ENCODE measurements around the gene XYLT1.
A peak's percentile ranks its signal among the peaks of the same experiment; 100 is the strongest.

- TF ChIP-seq CTCF (conservative IDR thresholded peaks at IDR 0.05; ENCODE audit: low read length), result peak; percentile 18; the same call in 1 of the 2 replicates
- TF ChIP-seq EZH2phosphoT487 (IDR thresholded peaks at IDR 0.05; ENCODE audit: borderline replicate concordance), result no peak
These were observed 95.1 kb downstream of the XYLT1 start for GRCh38 chr16:17375461-17376304.

All from Loucy (cell line).